Measurements from ENCODE around the gene CDX2. TPM values are rescaled to one million over a fixed set of nuclear protein-coding genes. Genes with fewer than 3 reads are reported as not detected.

CDX2 gene
- total and polyA plus RNA-seq, 9 of the 15 experiments (the other 6 are each of a cell fraction or from before 2014, with no cell fraction given), result 0.04 TPM; not detected in 8

DNA sequence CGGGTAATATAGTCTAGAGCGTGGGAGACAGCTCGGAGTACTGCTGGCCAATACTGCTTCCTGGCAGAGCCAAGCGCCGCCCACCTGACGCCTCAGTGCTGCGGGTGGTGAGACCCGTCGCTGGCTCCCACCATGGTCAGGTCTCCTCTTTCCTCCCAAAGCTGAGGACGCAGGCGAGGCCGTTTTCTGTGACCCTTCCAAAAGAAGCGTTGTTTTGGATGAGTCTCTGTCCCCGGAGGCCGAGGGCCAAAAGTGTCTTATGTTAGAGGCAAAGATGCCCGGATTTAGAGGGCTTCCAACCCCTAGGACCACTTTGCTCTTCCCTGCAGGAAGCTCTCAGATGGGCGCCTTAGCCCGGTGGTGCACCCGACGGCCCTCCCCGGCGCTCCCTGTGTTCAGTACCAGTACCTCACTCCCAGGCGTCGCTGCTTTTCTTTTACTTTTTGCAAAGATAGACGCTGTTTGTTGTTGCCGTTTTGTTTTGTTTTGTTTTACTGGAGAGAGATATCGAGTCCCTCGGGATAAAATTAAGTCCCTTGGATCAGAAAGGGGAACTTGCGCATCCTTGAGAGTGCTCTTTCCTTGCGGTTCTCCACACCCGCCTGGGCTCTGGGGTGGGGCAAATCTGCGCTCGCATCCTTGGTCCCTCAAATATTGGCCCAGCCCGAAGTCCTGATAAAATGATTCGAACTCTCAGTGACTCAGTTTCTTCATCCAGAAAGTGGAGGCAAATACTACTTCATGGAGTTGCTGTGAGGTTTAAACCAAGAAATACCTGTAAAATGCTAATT lies 42.3 kb downstream of the CDX2 start:
- no peaks in the 10 kb centered on the region; a peak in 1 of 5 replicates for H3K4me1 ChIP-seq (replicated peaks in 1 of 2; ENCODE audit: control insufficient read depth in 2 of 2, insufficient read depth in 2 of 2, low read length in 2 of 2)
- intact Hi-C loops (cut with micrococcal nuclease) (no loop called here), in situ Hi-C loops (cut with MboI) (no loop called here)
- no peak overlapping the region for H3K4me3 ChIP-seq
- no peaks in the 10 kb centered on the region for H3K9me1 ChIP-seq (ENCODE audit: control insufficient read depth, insufficient read depth, low read length)
- 12% methylated on average over 24 of the region's 35 CpGs for WGBS (ENCODE audit: insufficient coverage, low coverage, missing lambda C conversion rate)
- FAIRE-seq (no peak), ATAC-seq (no peak), DNase-seq (ENCODE audit: extremely low read depth in 1 of 4, low spot score in 3 of 4) (no peak)
- H3K9ac ChIP-seq (ENCODE audit: insufficient read depth in 1 of 2, low read depth in 2 of 2, low read length in 2 of 2), result no peak overlapping the region
- H3K9me3 ChIP-seq (replicated peaks; ENCODE audit: control insufficient read depth, insufficient read depth, low read depth, low read length), result no peaks in the 10 kb centered on the region
- CTCF ChIA-PET (ENCODE audit: low intra/inter-chr PET ratio), result no interaction called here
- H3K27me3 ChIP-seq (ENCODE audit: control insufficient read depth in 2 of 2, insufficient read depth in 2 of 2, low read length in 2 of 2), result peaks cover 2 to 46% of the 10 kb centered on the region in 2 experiments; a peak in 4 of 5 replicates
- no peak for TF ChIP-seq KLF6 (CRISPR knock-in tag; IDR thresholded peaks at IDR 0.05; ENCODE audit: borderline replicate concordance)
- no peak for TF ChIP-seq IFI16 (CRISPR knock-in tag; IDR thresholded peaks at IDR 0.05)
- TF ChIP-seq ZNF232 (CRISPR knock-in tag; IDR thresholded peaks at IDR 0.05), result no peak
- no peaks in the 10 kb centered on the region for H4K20me1 ChIP-seq (replicated peaks; ENCODE audit: control insufficient read depth, insufficient read depth, low read length)
- no peaks in the 10 kb centered on the region for H3K79me2 ChIP-seq (ENCODE audit: control insufficient read depth, insufficient read depth, low read length)
- POLR2A ChIA-PET, result no interaction called here
- H3K4me2 ChIP-seq (ENCODE audit: insufficient read depth, low read length), result no peak overlapping the region
- no peak overlapping the region for H3K27ac ChIP-seq (ENCODE audit: extremely low read depth, low read depth, low read length)
- no peak overlapping the region for H2AFZ ChIP-seq (ENCODE audit: low read depth, low read length)
- no TSS peak for BruUV-seq (replicated peaks)
- no peaks in the 10 kb centered on the region for H3K36me3 ChIP-seq (ENCODE audit: control insufficient read depth, insufficient read depth, low read length)

DNA sequence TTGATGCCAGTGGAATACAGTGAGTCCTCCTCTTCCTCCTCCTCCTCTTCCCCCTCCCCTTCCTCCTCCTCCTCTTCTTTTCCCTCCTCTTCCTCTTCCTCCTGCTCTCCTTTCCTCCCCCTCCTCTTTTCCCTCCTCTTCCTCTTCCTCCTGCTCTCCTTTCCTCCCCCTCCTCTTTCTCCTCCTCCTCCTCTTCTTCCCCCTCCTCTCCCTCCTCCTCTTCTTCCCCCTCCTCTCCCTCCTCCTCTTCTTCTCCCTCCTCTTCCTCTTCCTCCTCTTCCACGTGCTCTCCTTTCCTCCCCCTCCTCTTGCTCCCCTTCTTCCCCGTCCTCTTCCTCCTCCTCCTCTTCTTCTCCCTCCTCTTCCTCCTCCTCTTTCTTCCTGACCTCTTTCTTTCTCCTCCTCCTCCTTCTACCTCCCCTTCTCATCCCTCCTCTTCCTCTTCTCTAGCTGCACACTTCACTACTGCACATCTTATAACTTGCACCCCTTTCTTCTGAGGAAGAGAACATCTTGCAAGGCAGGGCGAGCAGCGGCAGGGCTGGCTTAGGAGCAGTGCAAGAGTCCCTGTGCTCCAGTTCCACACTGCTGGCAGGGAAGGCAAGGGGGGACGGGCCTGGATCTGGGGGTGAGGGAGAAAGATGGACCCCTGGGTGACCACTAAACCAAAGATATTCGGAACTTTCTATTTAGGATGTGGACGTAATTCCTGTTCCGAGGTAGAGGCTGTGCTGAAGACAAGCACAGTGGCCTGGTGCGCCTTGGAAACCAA lies 43.7 kb downstream of the CDX2 start:
- FAIRE-seq, result no peak
- BruUV-seq (replicated peaks), result no TSS peak
- peaks cover 0 to under 1% of the 10 kb centered on the region in 2 experiments; a peak in 2 of 5 replicates for H3K4me1 ChIP-seq (replicated peaks in 1 of 2; ENCODE audit: control insufficient read depth in 2 of 2, insufficient read depth in 2 of 2, low read length in 2 of 2)
- H2AFZ ChIP-seq (ENCODE audit: low read depth, low read length), result no peak overlapping the region
- H3K9me1 ChIP-seq (ENCODE audit: control insufficient read depth, insufficient read depth, low read length), result no peaks in the 10 kb centered on the region
- ChIA-PET POLR2A (interaction anchor here (1.1 kb wide), 1 partner anchor 9 kb away, joined by 3 read pairs; no protein-coding TSS in a partner anchor), CTCF (ENCODE audit: low intra/inter-chr PET ratio) (no interaction called here)
- intact Hi-C loops (cut with micrococcal nuclease), result no loop called here
- H3K79me2 ChIP-seq (ENCODE audit: control insufficient read depth, insufficient read depth, low read length), result no peaks in the 10 kb centered on the region
- H3K27me3 ChIP-seq (ENCODE audit: control insufficient read depth in 2 of 2, insufficient read depth in 2 of 2, low read length in 2 of 2), result peaks cover 2 to 61% of the 10 kb centered on the region in 2 experiments; a peak in 4 of 5 replicates
- no peak overlapping the region for H3K27ac ChIP-seq (ENCODE audit: extremely low read depth, low read depth, low read length)
- no peak overlapping the region for H3K4me2 ChIP-seq (ENCODE audit: insufficient read depth, low read length)
- H4K20me1 ChIP-seq (replicated peaks; ENCODE audit: control insufficient read depth, insufficient read depth, low read length), result no peaks in the 10 kb centered on the region
- no peaks in the 10 kb centered on the region for H3K36me3 ChIP-seq (ENCODE audit: control insufficient read depth, insufficient read depth, low read length)
- no peak overlapping the region for H3K9ac ChIP-seq (ENCODE audit: insufficient read depth in 1 of 2, low read depth in 2 of 2, low read length in 2 of 2)
- ATAC-seq, result no peak
- no peak overlapping the region for H3K4me3 ChIP-seq
- no peaks in the 10 kb centered on the region for H3K9me3 ChIP-seq (replicated peaks; ENCODE audit: control insufficient read depth, insufficient read depth, low read depth, low read length)
- DNase-seq (ENCODE audit: extremely low read depth in 1 of 4, low spot score in 3 of 4), result no peak
- in situ Hi-C loops (cut with MboI), result no loop called here
- TF ChIP-seq GATA2 (CRISPR knock-in tag; IDR thresholded peaks at IDR 0.05), result no peak
- TF ChIP-seq POU5F1 (IDR thresholded peaks at IDR 0.05; ENCODE audit: borderline replicate concordance, low read depth, low read length, partially characterized antibody), result no peak
- TF ChIP-seq PTBP1 (IDR thresholded peaks at IDR 0.05; ENCODE audit: low read depth, low read length), result no peak
- TF ChIP-seq ZNF347 (CRISPR knock-in tag; IDR thresholded peaks at IDR 0.05; ENCODE audit: low read depth), result no peak
- 6% methylated on average over 7 of the region's 9 CpGs for WGBS (ENCODE audit: insufficient coverage, low coverage, missing lambda C conversion rate)

All from K562 (cell line).